HEK293T (cell line): ENCODE data around the gene ACOT7.

Source experiments
- CTCF ChIA-PET: fragments of 350-600 bp; formaldehyde crosslinking; extraction: SDS; loops from one replicate; lab custom pipeline; 2021; ENCODE audit warnings: antibody characterized with exemption, inconsistent platforms; lab: Yijun Ruan, JAX
- POLR2A ChIA-PET: fragments of 350-600 bp; formaldehyde crosslinking; extraction: SDS; loops from one replicate; lab custom pipeline; 2020; ENCODE audit warnings: antibody characterized with exemption, inconsistent platforms; lab: Yijun Ruan, JAX
- DNase-seq: peaks from one replicate; pipeline ENCODE4 v3.0.0; 2012; ENCODE audit warnings: mixed read lengths; ENCODE audit errors: extremely low spot score
- ARNT ChIP-seq: fragments of 450-650 bp; IDR thresholded peaks from 2 replicates; pipeline ENCODE4 v1.6.1; 2017; ENCODE audit warnings: mild to moderate bottlenecking
- BHLHE40 ChIP-seq: fragments of 450-650 bp; IDR thresholded peaks from 2 replicates; pipeline ENCODE4 v1.6.1; 2016; ENCODE audit warnings: mild to moderate bottlenecking, moderate library complexity, borderline replicate concordance
- CTBP1 ChIP-seq: fragments of 450-650 bp; IDR thresholded peaks from 2 replicates; pipeline ENCODE4 v1.6.1; 2016; ENCODE audit warnings: borderline replicate concordance
- ELF4 ChIP-seq: fragments of 450-650 bp; IDR thresholded peaks from 2 replicates; pipeline ENCODE4 v1.6.1; 2017; ENCODE audit warnings: antibody characterized with exemption
- FOXA1 ChIP-seq: fragments of 450-650 bp; IDR thresholded peaks from 2 replicates; pipeline ENCODE4 v1.6.1; 2016; ENCODE audit warnings: mild to moderate bottlenecking
- FOXK2 ChIP-seq: fragments of 450-650 bp; IDR thresholded peaks from 2 replicates; pipeline ENCODE4 v1.6.1; 2016; ENCODE audit warnings: mild to moderate bottlenecking
- FOXM1 ChIP-seq: fragments of 450-650 bp; IDR thresholded peaks from 2 replicates; pipeline ENCODE4 v1.6.1; 2017; ENCODE audit warnings: mild to moderate bottlenecking, borderline replicate concordance
- HDGF ChIP-seq: fragments of 450-650 bp; IDR thresholded peaks from 2 replicates; pipeline ENCODE4 v1.6.1; 2017; ENCODE audit warnings: antibody characterized with exemption, borderline replicate concordance
- L3MBTL2 ChIP-seq: fragments of 450-650 bp; conservative IDR thresholded peaks from 2 replicates; pipeline ENCODE4 v1.6.1; 2016; ENCODE audit warnings: mild to moderate bottlenecking
- LEF1 ChIP-seq: fragments of 450-650 bp; IDR thresholded peaks from 2 replicates; pipeline ENCODE4 v1.6.1; 2017; ENCODE audit warnings: mild to moderate bottlenecking, borderline replicate concordance
- NFRKB ChIP-seq: fragments of 450-650 bp; IDR thresholded peaks from 2 replicates; pipeline ENCODE4 v1.6.1; 2016; ENCODE audit warnings: mild to moderate bottlenecking, moderate library complexity
- SP1 ChIP-seq: fragments of 450-650 bp; IDR thresholded peaks from 2 replicates; pipeline ENCODE4 v1.6.1; 2017
- SUZ12 ChIP-seq: fragments of 450-650 bp; IDR thresholded peaks from 2 replicates; pipeline ENCODE4 v1.6.1; 2016; ENCODE audit warnings: mild to moderate bottlenecking
- TARDBP ChIP-seq: fragments of 450-650 bp; IDR thresholded peaks from 2 replicates; pipeline ENCODE4 v1.6.1; 2016
- ZNF384 ChIP-seq: fragments of 450-650 bp; IDR thresholded peaks from 2 replicates; pipeline ENCODE4 v1.6.1; 2016
- TF ChIP-seq, protein P1 (sequence below): fragments of 450-650 bp; IDR thresholded peaks from 2 replicates; pipeline ENCODE4 v1.6.1; 2016

The ACOT7 gene

DNA sequence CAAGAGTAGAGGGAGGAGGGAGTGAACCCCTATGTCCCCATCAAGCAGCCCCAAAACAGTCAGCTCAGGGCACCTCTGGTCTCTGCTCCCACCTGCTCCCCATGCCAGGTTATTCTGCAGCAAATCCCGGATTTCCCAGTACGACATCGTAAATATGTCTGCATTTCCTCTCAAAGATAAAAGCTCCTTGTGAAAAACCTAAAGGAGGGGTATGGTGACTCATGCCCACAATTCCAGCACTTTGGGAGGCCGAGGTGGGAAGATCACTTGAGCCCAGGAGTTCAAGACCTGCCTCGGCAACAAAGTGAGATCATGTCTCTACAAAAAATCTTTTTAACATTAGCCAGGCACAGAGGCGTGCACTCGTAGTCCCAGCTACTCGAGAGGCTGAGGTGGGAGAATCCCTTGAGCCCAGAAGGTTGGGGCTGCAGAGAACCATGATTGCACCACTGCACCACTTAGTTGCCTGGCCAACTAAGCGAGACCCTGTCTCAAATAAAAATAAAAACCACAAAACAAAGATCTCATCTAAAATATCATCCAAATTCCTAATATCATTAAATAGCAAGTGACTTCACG lies 7.1 kb downstream of the ACOT7 start:
- POLR2A ChIA-PET = interaction anchor here (0.9 kb wide), 1 partner anchor 24 kb away, joined by 3 read pairs; no protein-coding TSS in a partner anchor
- CTCF ChIA-PET = interaction anchor here (0.7 to 2.8 kb wide), 5 partner anchors 13 to 148 kb away, joined by 3 to 9 read pairs (median 3); no protein-coding TSS in a partner anchor
- TF ChIP-seq ELF4 (no peak), SP1 (no peak), CTBP1 (no peak), ARNT (no peak), FOXM1 (no peak), FOXK2 (no peak), FOXA1 (no peak), NFRKB (no peak), TARDBP (no peak), ZNF384 (no peak)
- TF ChIP-seq, protein P1, sequence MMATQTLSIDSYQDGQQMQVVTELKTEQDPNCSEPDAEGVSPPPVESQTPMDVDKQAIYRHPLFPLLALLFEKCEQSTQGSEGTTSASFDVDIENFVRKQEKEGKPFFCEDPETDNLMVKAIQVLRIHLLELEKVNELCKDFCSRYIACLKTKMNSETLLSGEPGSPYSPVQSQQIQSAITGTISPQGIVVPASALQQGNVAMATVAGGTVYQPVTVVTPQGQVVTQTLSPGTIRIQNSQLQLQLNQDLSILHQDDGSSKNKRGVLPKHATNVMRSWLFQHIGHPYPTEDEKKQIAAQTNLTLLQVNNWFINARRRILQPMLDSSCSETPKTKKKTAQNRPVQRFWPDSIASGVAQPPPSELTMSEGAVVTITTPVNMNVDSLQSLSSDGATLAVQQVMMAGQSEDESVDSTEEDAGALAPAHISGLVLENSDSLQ = no peak
- DNase-seq = no peak

DNA sequence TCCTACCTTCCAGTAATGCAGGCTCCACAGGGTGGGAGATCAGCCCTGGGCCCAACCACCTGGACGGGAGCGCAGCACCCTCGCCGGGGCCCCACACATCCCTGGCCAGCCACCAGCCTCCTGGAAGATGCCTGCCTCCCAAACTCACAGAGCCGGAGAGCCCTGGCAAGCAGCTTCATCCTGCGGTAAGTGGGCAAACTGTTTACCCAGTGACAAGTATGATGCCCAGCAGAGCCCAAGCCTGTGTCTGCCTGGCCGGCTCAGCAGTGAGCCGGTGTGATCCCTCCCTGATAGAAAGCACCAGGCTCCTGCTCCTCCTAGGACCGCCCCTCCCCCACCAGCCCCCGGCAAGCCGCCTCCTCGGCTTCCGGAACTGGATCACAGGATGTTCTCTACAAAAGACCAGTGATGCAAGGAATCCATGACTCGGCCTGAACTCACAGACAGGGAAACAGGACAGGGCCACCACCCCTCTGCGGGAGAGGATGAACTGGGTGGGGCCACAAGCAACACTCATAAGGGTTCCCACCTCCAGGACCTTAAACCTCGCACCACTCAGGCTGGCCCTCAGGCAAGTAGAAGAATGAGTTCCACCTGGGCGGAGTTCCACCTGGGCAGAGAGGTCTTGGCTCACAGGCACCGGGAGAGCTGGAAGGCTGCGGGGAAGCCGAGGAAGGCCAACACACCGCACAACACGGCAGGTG lies 7.9 kb downstream of the ACOT7 start:
- CTCF ChIA-PET = interaction anchor here (0.8 to 2.8 kb wide), 4 partner anchors 12 to 147 kb away, joined by 3 to 9 read pairs (median 4); no protein-coding TSS in a partner anchor

DNA sequence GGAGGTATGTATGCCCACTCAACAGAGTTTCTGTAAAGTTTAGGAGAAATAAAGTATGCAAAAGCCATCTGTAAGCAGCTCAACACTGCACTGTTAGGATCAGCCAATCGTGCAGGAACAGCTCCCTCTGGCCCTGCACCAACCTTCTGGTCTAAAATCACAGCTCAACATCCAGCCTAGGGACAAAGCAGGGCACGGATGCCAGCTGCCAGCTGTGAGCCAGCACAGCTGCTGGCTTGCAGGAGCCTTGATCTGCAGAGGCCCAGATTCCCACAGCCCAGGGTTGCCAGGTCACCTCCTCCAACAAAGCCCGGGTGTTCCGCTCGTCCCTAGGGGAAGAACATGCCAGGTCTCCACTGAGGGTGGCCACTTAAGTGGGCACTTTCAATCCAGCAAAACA lies 8.6 kb downstream of the ACOT7 start:
- ChIA-PET CTCF (interaction anchor here (0.7 kb wide), 1 partner anchor 56 kb away, joined by 4 read pairs; no protein-coding TSS in a partner anchor), POLR2A (interaction anchor here (1.9 kb wide), 1 partner anchor 8 kb away, joined by 4 read pairs; the partner anchor contains the start of gene ACOT7)
- DNase-seq = no peak
- no peak for TF ChIP-seq LEF1
- no peak for TF ChIP-seq L3MBTL2
- no peak for TF ChIP-seq BHLHE40

More for the DNA sequence above, 7.9 kb downstream of the ACOT7 start:
- DNase-seq = no peak
- TF ChIP-seq NFRKB (no peak), SUZ12 (no peak), SP1 (no peak), FOXM1 (no peak), ELF4 (no peak), BHLHE40 (no peak)
- POLR2A ChIA-PET = interaction anchor here (1.9 kb wide), 1 partner anchor 8 kb away, joined by 4 read pairs; the partner anchor contains the start of gene ACOT7

DNA sequence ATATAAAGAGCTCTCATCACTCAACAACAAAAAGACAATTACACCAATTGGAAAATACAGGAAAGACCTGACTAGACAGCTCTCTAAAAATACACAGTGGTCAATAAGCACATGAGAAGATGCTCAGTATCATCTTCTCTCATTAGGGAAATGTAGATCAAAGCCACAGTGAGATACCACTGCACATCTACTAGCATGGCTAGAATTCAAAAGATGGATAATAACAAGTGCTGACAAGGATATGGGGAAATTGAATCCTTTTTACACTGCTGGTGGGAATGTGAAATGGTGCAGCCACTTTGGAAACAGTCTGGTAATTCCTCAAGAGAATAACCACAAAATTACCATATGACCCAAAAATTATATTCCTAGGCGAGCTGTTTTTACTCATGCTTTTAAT lies 9.4 kb downstream of the ACOT7 start:
- no peak for TF ChIP-seq LEF1
- no peak for TF ChIP-seq ZNF384
- no peak for TF ChIP-seq ELF4
- TF ChIP-seq NFRKB = no peak
- no peak for TF ChIP-seq CTBP1
- no peak for TF ChIP-seq HDGF
- TF ChIP-seq FOXM1 = no peak
- TF ChIP-seq FOXA1 = no peak
- no peak for TF ChIP-seq BHLHE40
- no peak for TF ChIP-seq SUZ12
- no peak for TF ChIP-seq SP1
- no peak for TF ChIP-seq FOXK2
- no peak for TF ChIP-seq L3MBTL2
- no peak for TF ChIP-seq TARDBP
- ChIA-PET POLR2A (interaction anchor here (1.9 kb wide), 1 partner anchor 9 kb away, joined by 4 read pairs; the partner anchor contains the start of gene ACOT7), CTCF (interaction anchor here (0.7 to 0.9 kb wide), 3 partner anchors 26 to 57 kb away, joined by 3 to 4 read pairs (median 4); no protein-coding TSS in a partner anchor)
- DNase-seq = no peak

DNA sequence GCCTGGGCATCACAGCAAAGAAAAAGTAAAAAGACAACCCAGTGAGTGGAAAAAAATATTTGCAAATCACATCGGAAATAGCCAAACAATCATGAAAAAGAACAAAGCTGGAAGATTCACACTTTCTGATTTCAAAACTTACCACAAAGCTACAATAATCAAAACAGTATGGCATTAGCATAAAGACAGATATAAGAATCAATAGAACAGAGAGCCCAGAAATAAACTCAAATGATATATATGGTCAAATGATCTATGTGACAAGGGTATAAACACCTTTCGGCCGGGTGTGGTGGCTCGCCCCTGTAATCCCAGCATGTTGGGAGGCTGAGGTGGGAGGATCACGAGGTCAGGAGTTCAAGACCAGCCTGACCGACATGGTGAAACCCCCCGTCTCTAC lies 13.5 kb downstream of the ACOT7 start:
- no peak for DNase-seq
- no peak for TF ChIP-seq NFRKB
- no peak for TF ChIP-seq CTBP1
- TF ChIP-seq, protein P1 = no peak
- no peak for TF ChIP-seq FOXA1
- no peak for TF ChIP-seq TARDBP
- no peak for TF ChIP-seq SP1
- TF ChIP-seq FOXK2 = no peak
- TF ChIP-seq SUZ12 = no peak
- no peak for TF ChIP-seq HDGF
- TF ChIP-seq ARNT = no peak
- no peak for TF ChIP-seq BHLHE40
- no peak for TF ChIP-seq FOXM1
- no peak for TF ChIP-seq ELF4
- TF ChIP-seq L3MBTL2 = no peak
- no peak for TF ChIP-seq LEF1
- no peak for TF ChIP-seq ZNF384
- POLR2A ChIA-PET = interaction anchor here (2.6 kb wide), 1 partner anchor 13 kb away, joined by 10 read pairs; the partner anchor contains the start of gene ACOT7
- CTCF ChIA-PET = interaction anchor here (0.7 to 1.0 kb wide), 2 partner anchors 34 to 43 kb away, joined by 3 to 4 read pairs; no protein-coding TSS in a partner anchor
